OCI-LY3 (cell line): ENCODE results near the gene PPP2R2B.

ENCODE experiments used
- EZH2phosphoT487 ChIP-seq: fragments of 200-600 bp; shearing (Covaris generic); IDR thresholded peaks from 2 replicates; pipeline ENCODE4 v1.6.1; 2018; ENCODE audit warnings: antibody characterized with exemption, mixed run types, low read depth
- TF ChIP-seq, protein P1 (sequence below): fragments of 200-600, 300-600 bp; sonication (generic); IDR thresholded peaks from 2 replicates; pipeline ENCODE4 v1.5.1; 2014; ENCODE audit warnings: antibody characterized with exemption, low read length, low read depth

DNA sequence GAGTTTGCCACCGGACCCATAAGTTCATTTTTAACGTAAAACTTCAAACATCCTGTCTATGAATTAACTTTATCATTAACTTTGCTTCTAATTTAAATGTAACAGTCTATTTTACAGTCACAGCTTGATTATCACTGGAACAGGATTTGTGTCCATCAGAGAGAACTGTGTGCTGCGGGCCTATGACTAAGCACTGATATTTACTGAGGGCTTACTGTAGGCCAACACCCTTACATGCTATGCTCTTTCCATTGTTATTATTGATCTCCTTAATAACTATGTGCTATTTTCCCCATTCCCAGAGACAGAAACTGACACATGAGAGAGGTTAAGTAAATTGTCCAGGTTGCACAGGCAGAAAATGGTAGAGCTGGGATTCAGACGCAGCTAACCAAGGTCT lies 338.6 kb downstream of the PPP2R2B start:
- TF ChIP-seq, protein P1, sequence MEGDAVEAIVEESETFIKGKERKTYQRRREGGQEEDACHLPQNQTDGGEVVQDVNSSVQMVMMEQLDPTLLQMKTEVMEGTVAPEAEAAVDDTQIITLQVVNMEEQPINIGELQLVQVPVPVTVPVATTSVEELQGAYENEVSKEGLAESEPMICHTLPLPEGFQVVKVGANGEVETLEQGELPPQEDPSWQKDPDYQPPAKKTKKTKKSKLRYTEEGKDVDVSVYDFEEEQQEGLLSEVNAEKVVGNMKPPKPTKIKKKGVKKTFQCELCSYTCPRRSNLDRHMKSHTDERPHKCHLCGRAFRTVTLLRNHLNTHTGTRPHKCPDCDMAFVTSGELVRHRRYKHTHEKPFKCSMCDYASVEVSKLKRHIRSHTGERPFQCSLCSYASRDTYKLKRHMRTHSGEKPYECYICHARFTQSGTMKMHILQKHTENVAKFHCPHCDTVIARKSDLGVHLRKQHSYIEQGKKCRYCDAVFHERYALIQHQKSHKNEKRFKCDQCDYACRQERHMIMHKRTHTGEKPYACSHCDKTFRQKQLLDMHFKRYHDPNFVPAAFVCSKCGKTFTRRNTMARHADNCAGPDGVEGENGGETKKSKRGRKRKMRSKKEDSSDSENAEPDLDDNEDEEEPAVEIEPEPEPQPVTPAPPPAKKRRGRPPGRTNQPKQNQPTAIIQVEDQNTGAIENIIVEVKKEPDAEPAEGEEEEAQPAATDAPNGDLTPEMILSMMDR: no peak
- TF ChIP-seq EZH2phosphoT487: no peak
